Mesendoderm (in vitro differentiated cells): Measurements from ENCODE around the gene UBE2G1.

Experiments used
- DNase-seq: peaks from one replicate; pipeline ENCODE4 v3.0.0; 2013
- H2AK5ac ChIP-seq: 2 replicates; pipeline ENCODE4 v1.6.1; 2013; ENCODE audit warnings: low read length, inconsistent platforms
- H2BK120ac ChIP-seq: 2 replicates; pipeline ENCODE4 v1.6.1; 2013; ENCODE audit warnings: low read depth, mild to moderate bottlenecking, low read length, moderate library complexity, mixed read lengths
- H2BK15ac ChIP-seq: replicated peaks from 2 replicates; pipeline ENCODE4 v1.6.1; 2013; ENCODE audit warnings: low read depth, mild to moderate bottlenecking, moderate library complexity
- H2BK5ac ChIP-seq: 2 replicates; pipeline ENCODE4 v1.6.1; 2013; ENCODE audit warnings: low read length, inconsistent platforms
- H3K18ac ChIP-seq: 2 replicates; pipeline ENCODE4 v1.6.1; 2013; ENCODE audit warnings: mild to moderate bottlenecking, low read length, mixed read lengths
- H3K23ac ChIP-seq: one replicate; pipeline ENCODE4 v1.6.1; 2013; ENCODE audit warnings: low read length
- H3K27ac ChIP-seq: 2 replicates; pipeline ENCODE4 v1.5.1; 2013; ENCODE audit warnings: low read depth, mild to moderate bottlenecking, inconsistent platforms, low read length, moderate library complexity
- H3K27me3 ChIP-seq: 2 replicates; pipeline ENCODE4 v1.6.1; 2013; ENCODE audit warnings: low read length, control low read depth, mild to moderate bottlenecking, inconsistent platforms; ENCODE audit not compliant: insufficient read depth, poor library complexity
- H3K36me3 ChIP-seq: 2 replicates; pipeline ENCODE4 v1.6.1; 2013; ENCODE audit warnings: low read length, inconsistent platforms; ENCODE audit not compliant: control insufficient read depth, insufficient read depth
- H3K4ac ChIP-seq: one replicate; pipeline ENCODE4 v1.6.1; 2013; ENCODE audit warnings: low read depth, mild to moderate bottlenecking, low read length, moderate library complexity
- H3K4me1 ChIP-seq: 2 replicates; pipeline ENCODE4 v1.6.1; 2013; ENCODE audit warnings: low read depth, low read length, inconsistent platforms; ENCODE audit not compliant: control insufficient read depth
- H3K4me2 ChIP-seq: 2 replicates; pipeline ENCODE4 v1.6.1; 2013; ENCODE audit warnings: low read length
- H3K4me3 ChIP-seq: 2 replicates; pipeline ENCODE4 v1.5.1; 2013; ENCODE audit warnings: mild to moderate bottlenecking, low read length
- H3K56ac ChIP-seq: one replicate; pipeline ENCODE4 v1.6.1; 2013; ENCODE audit warnings: low read length
- H3K79me1 ChIP-seq: 2 replicates; pipeline ENCODE4 v1.6.1; 2013; ENCODE audit warnings: low read length, inconsistent platforms
- H3K79me2 ChIP-seq: 2 replicates; pipeline ENCODE4 v1.6.1; 2013; ENCODE audit warnings: mild to moderate bottlenecking, low read length; ENCODE audit not compliant: control insufficient read depth, insufficient read depth
- H3K9ac ChIP-seq: 2 replicates; pipeline ENCODE4 v1.6.1; 2013; ENCODE audit warnings: low read length, inconsistent platforms
- H4K5ac ChIP-seq: one replicate; pipeline ENCODE4 v1.6.1; 2013; ENCODE audit warnings: low read length
- H4K8ac ChIP-seq: one replicate; pipeline ENCODE4 v1.6.1; 2013; ENCODE audit warnings: low read depth, mild to moderate bottlenecking, control low read depth, low read length, moderate library complexity
- WGBS: extraction: QIAGEN DNeasy Blood & Tissue Kit; methylation state at CpG from one replicate; pipeline ENCODE4 v1.1.7; 2013; ENCODE audit warnings: low lambda C conversion rate, missing lambda C conversion rate; ENCODE audit not compliant: insufficient coverage; ENCODE audit errors: extremely low coverage; 5-methylcytosine and 5-hydroxymethylcytosine counted together

Gene UBE2G1

DNA sequence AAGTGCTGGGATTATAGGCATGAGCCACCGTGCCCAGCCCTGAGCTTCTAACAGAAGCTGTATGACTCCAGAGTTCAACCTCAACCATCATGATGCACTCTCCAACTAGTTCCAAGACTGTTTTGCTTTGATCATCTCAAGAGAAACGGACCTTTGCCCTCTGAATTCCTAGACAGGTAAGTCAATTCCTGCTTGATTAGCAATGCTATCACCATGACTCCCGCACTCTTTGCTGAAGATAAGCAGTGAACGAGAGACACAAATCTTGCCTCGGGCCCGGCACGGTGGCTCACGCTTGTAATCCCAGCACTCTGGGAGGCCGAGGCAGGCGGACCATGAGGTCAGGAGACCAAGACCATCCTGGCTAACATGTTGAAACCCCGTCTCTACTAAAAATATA lies 124.9 kb downstream of the UBE2G1 start:
- no peak overlapping the region for H2BK5ac ChIP-seq
- no peak overlapping the region for H4K8ac ChIP-seq
- no peak overlapping the region for H3K9ac ChIP-seq
- H3K18ac ChIP-seq: no peak overlapping the region
- no peak overlapping the region for H3K56ac ChIP-seq
- DNase-seq: no peak
- H3K4me3 ChIP-seq: no peak overlapping the region
- H3K4me2 ChIP-seq: no peak overlapping the region
- no peaks in the 10 kb centered on the region for H3K4me1 ChIP-seq
- H4K5ac ChIP-seq: no peak overlapping the region
- H3K79me1 ChIP-seq: peaks cover 23% of the 10 kb centered on the region
- peaks cover 17% of the 10 kb centered on the region for H3K79me2 ChIP-seq
- H3K27me3 ChIP-seq: no peaks in the 10 kb centered on the region
- no peak overlapping the region for H2BK120ac ChIP-seq
- WGBS: no CpG with 5 or more reads among the region's 11 CpGs
- H3K27ac ChIP-seq: no peak overlapping the region
- no peak overlapping the region for H2AK5ac ChIP-seq
- H3K23ac ChIP-seq: no peak overlapping the region
- H3K36me3 ChIP-seq: peaks cover 2% of the 10 kb centered on the region
- H3K4ac ChIP-seq: no peak overlapping the region
- no peak overlapping the region for H2BK15ac ChIP-seq

DNA sequence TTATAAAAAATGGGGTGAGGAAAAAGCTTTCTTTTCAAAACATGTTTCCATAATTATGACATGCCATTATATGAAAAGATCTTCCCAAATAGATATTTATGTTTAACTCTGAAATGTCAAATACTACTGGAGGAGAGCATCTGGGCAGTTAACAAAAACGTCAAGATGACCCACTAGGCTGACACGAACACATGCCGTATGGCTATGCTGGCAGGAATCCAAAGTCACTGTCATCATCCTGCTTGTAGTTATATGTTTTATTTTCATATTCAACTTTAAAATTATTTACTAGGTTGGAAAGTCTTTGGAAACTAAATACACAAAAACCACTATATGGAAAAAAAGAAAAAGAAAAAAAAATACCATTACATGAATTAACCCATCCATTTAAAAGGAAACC lies 130.0 kb downstream of the UBE2G1 start:
- DNase-seq: no peak
- H3K27me3 ChIP-seq: no peaks in the 10 kb centered on the region
- H2BK120ac ChIP-seq: no peak overlapping the region
- no peak overlapping the region for H4K8ac ChIP-seq
- no peak overlapping the region for H3K27ac ChIP-seq
- H3K18ac ChIP-seq: no peak overlapping the region
- no peaks in the 10 kb centered on the region for H3K79me2 ChIP-seq
- no peak overlapping the region for H3K4me2 ChIP-seq
- no peak overlapping the region for H3K23ac ChIP-seq
- no peak overlapping the region for H2AK5ac ChIP-seq
- H3K79me1 ChIP-seq: peaks cover 2% of the 10 kb centered on the region
- no peak overlapping the region for H2BK15ac ChIP-seq
- no CpG with 5 or more reads among the region's 3 CpGs for WGBS
- no peak overlapping the region for H2BK5ac ChIP-seq
- no peak overlapping the region for H3K56ac ChIP-seq
- H3K4me3 ChIP-seq: no peak overlapping the region
- peaks cover 6% of the 10 kb centered on the region for H3K36me3 ChIP-seq
- no peak overlapping the region for H4K5ac ChIP-seq
- no peaks in the 10 kb centered on the region for H3K4me1 ChIP-seq
- no peak overlapping the region for H3K9ac ChIP-seq
- H3K4ac ChIP-seq: no peak overlapping the region

DNA sequence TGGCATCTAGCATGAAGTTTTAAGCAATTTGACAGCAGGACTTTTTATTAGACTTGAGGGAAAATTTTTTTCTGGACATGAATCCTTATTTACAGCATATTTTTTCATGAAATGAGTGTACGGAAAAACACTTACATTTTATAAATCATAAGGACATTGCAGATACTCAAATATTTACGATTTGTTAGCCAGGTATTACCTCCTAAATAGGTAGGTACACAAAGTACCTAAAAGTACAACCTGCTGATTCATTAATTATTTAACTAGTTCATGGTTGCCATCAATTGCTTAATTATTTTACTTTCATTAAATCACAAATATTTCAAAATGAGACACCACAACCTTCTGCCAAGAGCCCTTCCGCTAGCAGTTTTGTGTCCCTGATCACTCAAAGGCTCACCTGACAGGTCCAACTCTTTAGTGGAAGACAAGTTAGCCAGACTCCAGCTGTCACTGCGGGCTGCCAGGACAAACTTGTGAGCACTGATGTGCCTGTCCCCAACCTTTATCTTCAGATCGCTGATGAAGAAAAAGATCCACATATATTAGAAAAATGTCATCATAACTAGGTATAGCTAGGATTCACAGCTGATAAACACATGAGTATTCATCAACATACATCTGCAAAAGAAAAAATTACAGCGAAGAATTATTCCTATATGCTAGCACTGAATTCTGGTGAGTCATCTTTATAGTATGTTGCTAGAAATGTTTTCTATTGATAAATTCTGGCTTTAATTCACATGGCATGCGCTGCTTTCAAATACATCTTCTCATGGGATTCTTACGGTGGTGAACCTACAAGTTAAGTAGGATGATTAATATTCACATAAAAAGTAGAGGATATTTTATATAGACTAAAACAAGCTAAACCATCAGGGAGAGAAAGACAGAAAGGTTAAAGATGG lies 130.8 kb downstream of the UBE2G1 start:
- Histone ChIP-seq H3K27ac (no peak overlapping the region), H3K56ac (no peak overlapping the region), H3K4me1 (no peaks in the 10 kb centered on the region), H4K8ac (no peak overlapping the region), H3K4me2 (no peak overlapping the region), H3K9ac (no peak overlapping the region), H2BK15ac (no peak overlapping the region), H3K4me3 (no peak overlapping the region), H4K5ac (no peak overlapping the region), H3K36me3 (peaks cover 6% of the 10 kb centered on the region), H3K18ac (no peak overlapping the region), H3K79me2 (no peaks in the 10 kb centered on the region), H3K23ac (no peak overlapping the region), H2AK5ac (no peak overlapping the region), H3K79me1 (peaks cover 1% of the 10 kb centered on the region), H3K27me3 (no peaks in the 10 kb centered on the region), H3K4ac (no peak overlapping the region), H2BK120ac (no peak overlapping the region), H2BK5ac (no peak overlapping the region)
- DNase-seq: no peak
- WGBS: no CpG with 5 or more reads among the region's 8 CpGs

DNA sequence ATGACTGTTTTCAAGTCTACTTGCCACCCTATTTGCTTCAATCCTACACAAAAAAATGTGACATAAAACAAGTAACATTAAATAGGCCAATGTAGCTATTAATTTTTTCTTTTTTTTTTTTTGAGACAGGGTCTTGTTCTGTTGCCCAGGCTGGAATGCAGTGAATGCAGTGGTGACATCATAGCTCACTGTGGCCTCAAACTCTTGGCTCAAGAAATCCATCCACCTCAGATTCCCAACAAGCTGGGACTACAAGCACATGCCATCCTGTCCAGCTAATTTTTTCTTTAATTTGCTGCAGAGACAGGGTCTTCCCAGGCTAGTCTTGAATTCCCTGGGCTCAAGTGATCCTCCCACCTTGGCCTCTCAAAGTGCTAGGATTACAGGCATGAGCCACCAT lies 132.1 kb downstream of the UBE2G1 start:
- Histone ChIP-seq H3K27ac (no peak overlapping the region), H3K36me3 (peaks cover 6% of the 10 kb centered on the region)

DNA sequence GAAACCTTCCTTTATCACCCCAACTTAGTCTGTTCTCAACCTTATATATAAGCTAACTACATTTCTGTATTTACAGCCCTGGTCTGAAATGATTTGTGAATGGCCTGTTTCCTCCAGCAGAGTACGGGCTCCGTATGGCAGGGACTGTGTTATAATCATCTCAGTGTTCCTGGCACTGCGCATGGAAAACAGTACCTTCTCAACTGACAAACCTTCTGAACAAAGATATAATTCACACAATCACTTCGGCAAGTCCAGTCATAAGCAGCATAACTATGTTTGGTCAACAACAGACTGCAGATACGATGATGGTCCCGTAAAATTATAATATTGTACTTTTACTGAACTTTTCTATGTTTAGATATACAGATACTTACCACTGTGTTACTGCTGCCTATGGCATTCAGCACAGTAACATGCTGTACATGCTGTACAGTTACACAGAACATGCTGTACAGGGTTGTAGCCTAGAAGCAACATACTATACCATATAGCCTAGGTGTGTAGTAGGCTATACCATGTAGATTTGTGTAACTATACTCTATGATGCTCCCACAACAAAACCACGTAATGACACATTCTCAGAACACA lies 132.7 kb downstream of the UBE2G1 start:
- no peaks in the 10 kb centered on the region for H3K4me1 ChIP-seq
- H4K5ac ChIP-seq: no peak overlapping the region
- peaks cover 4% of the 10 kb centered on the region for H3K36me3 ChIP-seq
- no peak overlapping the region for H2BK5ac ChIP-seq
- no peak overlapping the region for H3K4me2 ChIP-seq
- H3K9ac ChIP-seq: no peak overlapping the region
- WGBS: no CpG with 5 or more reads among the region's 7 CpGs
- no peaks in the 10 kb centered on the region for H3K27me3 ChIP-seq
- no peaks in the 10 kb centered on the region for H3K79me2 ChIP-seq
- H3K4ac ChIP-seq: no peak overlapping the region
- H3K56ac ChIP-seq: no peak overlapping the region
- no peak overlapping the region for H2AK5ac ChIP-seq
- H3K18ac ChIP-seq: no peak overlapping the region
- no peak for DNase-seq
- no peak overlapping the region for H2BK120ac ChIP-seq
- H2BK15ac ChIP-seq: no peak overlapping the region
- no peak overlapping the region for H4K8ac ChIP-seq
- H3K79me1 ChIP-seq: no peaks in the 10 kb centered on the region
- no peak overlapping the region for H3K23ac ChIP-seq
- no peak overlapping the region for H3K27ac ChIP-seq
- H3K4me3 ChIP-seq: no peak overlapping the region

More for the DNA sequence above, 132.1 kb downstream of the UBE2G1 start:
- H2BK120ac ChIP-seq: no peak overlapping the region
- H3K4ac ChIP-seq: no peak overlapping the region
- H3K23ac ChIP-seq: no peak overlapping the region
- no peaks in the 10 kb centered on the region for H3K79me2 ChIP-seq
- H3K18ac ChIP-seq: no peak overlapping the region
- H4K5ac ChIP-seq: no peak overlapping the region
- no peaks in the 10 kb centered on the region for H3K4me1 ChIP-seq
- no peak overlapping the region for H4K8ac ChIP-seq
- H3K79me1 ChIP-seq: no peaks in the 10 kb centered on the region
- no peak overlapping the region for H3K4me2 ChIP-seq
- H3K4me3 ChIP-seq: no peak overlapping the region
- no peak for DNase-seq
- H2AK5ac ChIP-seq: no peak overlapping the region
- H3K9ac ChIP-seq: no peak overlapping the region
- no peaks in the 10 kb centered on the region for H3K27me3 ChIP-seq
- H2BK15ac ChIP-seq: no peak overlapping the region
- no peak overlapping the region for H3K56ac ChIP-seq
- no peak overlapping the region for H2BK5ac ChIP-seq
